Vagina (tissue), 2 donors: ENCODE measurements around the gene RAPGEF4. TPM values are rescaled to one million over a fixed set of nuclear protein-coding genes. Genes with fewer than 3 reads are reported as not detected.

ENCODE experiments used
- DNase-seq, 2 donors: peaks; one replicate each; pipeline ENCODE4 v3.0.0-alpha.2; 2017; ENCODE audit errors: extremely low spot score in 2 of 2
- H3K27ac ChIP-seq: fragments of 200-600 bp; sonication (generic); one replicate; pipeline ENCODE4 v1.5.1; 2019
- H3K27me3 ChIP-seq: fragments of 200-600 bp; sonication (generic); one replicate; pipeline ENCODE4 v1.5.1; 2019
- H3K36me3 ChIP-seq, 2 donors: fragments of 200-600 bp; sonication (generic); one replicate each; pipeline ENCODE4 v1.5.1; 2017 to 2019
- H3K4me1 ChIP-seq: fragments of 200-600 bp; sonication (generic); one replicate; pipeline ENCODE4 v1.5.1; 2019
- H3K4me3 ChIP-seq, 2 donors: fragments of 200-600 bp; sonication (generic); 1 replicate in 1 of 2; 2 replicates in 1 of 2; pipeline ENCODE4 v1.5.1; 2016 to 2019
- H3K9me3 ChIP-seq: fragments of 200-600 bp; sonication (generic); one replicate; pipeline ENCODE4 v1.5.1; 2019
- CTCF ChIP-seq, 3 experiments: fragments of 450-650 bp in 2 of 3; fragments of 200-600 bp in 1 of 3; sonication (generic) in 1 of 3; IDR thresholded peaks; one replicate each; pipeline ENCODE4 v1.5.1; 2017 to 2019; ENCODE audit warnings: antibody characterized with exemption in 3 of 3, mild to moderate bottlenecking in 2 of 3, moderate library complexity in 2 of 3
- POLR2A ChIP-seq, 2 donors: fragments of 450-650 bp; IDR thresholded peaks; one replicate each; pipeline ENCODE4 v1.6.1; 2017; ENCODE audit warnings: antibody characterized with exemption in 2 of 2, mild to moderate bottlenecking in 2 of 2, moderate library complexity in 2 of 2
- POLR2AphosphoS5 ChIP-seq, 2 donors: sonication (generic); formaldehyde crosslinking; IDR thresholded peaks; one replicate each; pipeline ENCODE4 v1.9.0; 2017; ENCODE audit warnings: antibody characterized with exemption in 2 of 2, mild to moderate bottlenecking in 2 of 2, low read depth in 1 of 2; ENCODE audit not compliant: insufficient read depth in 1 of 2
- intact Hi-C: fragments of 100-400 bp; cut with DNase I; formaldehyde crosslinking; loops from one replicate; pipeline ENCODE4 v1.15.1; 2023
- total RNA-seq: library from RNA; depleted of rRNA; stranded (reverse); fragments of >200 nt; gene quantifications from one replicate; pipeline ENCODE4 v1.2.3, GENCODE V29; 2016

RAPGEF4 gene
- total RNA-seq, 1 donor from 2014 or later = 18.4 TPM

DNA sequence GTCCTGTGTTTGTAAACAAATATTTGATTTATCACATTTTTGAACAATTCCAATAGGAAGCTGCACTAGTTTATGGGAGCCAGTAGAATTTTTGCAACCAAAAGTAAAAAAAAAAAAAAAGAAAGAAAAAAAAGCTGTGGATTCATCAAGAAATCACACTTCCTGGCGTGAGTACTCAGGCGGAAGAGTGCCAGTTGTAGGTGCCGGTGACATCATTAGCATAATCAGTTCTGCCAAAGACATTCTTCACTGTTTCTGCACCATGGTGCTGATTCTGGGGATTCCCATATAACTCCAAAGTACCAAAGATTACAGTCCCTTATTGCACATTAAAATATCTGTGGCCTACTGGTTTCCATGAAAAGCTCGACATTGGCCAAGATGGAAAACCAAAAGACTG lies 32.8 kb downstream of the RAPGEF4 start:
- Histone ChIP-seq H3K9me3 (no peaks in the 10 kb centered on the region), H3K27ac (no peak overlapping the region), H3K4me3 (no peak overlapping the region), H3K27me3 (no peaks in the 10 kb centered on the region), H3K36me3 (no peaks in the 10 kb centered on the region), H3K4me1 (no peaks in the 10 kb centered on the region)
- DNase-seq = no peak
- intact Hi-C loops = no loop called here
- TF ChIP-seq POLR2A (IDR thresholded peaks at IDR 0.05) (no peak), CTCF (IDR thresholded peaks at IDR 0.05) (no peak), POLR2AphosphoS5 (IDR thresholded peaks at IDR 0.05; ENCODE audit: insufficient read depth in 1 of 2, low read depth in 1 of 2) (no peak)

GRCh38 chr2:172769879-172770278 lies 34.2 kb downstream of the RAPGEF4 start:
- intact Hi-C loops = no loop called here
- H3K4me1 ChIP-seq = no peaks in the 10 kb centered on the region
- TF ChIP-seq POLR2A (IDR thresholded peaks at IDR 0.05) = no peak
- TF ChIP-seq CTCF (IDR thresholded peaks at IDR 0.05) = no peak
- no peak for TF ChIP-seq POLR2AphosphoS5 (IDR thresholded peaks at IDR 0.05; ENCODE audit: insufficient read depth in 1 of 2, low read depth in 1 of 2)

DNA sequence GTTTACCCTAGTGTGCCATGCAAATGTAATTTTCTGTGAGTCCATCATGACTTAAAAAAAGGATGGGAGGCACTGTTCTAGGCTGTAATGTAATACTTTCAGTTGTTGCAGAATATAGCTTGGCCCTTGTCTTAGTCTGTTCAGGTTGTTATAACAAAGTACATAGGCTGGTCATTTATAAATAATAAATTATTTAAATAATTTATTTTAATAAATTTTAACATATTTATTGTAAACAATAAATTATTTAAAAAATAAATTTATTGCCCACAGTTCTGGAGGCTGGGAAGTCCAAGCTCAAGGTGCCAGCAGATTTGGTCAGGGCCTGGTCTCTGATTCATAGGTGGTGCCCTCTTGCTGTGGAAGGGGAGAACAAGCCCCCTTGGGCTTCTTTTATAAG lies 35.2 kb downstream of the RAPGEF4 start:
- TF ChIP-seq POLR2A (IDR thresholded peaks at IDR 0.05) (no peak), POLR2AphosphoS5 (IDR thresholded peaks at IDR 0.05; ENCODE audit: insufficient read depth in 1 of 2, low read depth in 1 of 2) (no peak), CTCF (IDR thresholded peaks at IDR 0.05) (no peak)
- no peak for DNase-seq
- H3K9me3 ChIP-seq = no peaks in the 10 kb centered on the region
- no peaks in the 10 kb centered on the region for H3K27me3 ChIP-seq
- H3K27ac ChIP-seq = no peak overlapping the region
- intact Hi-C loops = no loop called here
- H3K4me3 ChIP-seq = no peak overlapping the region
- H3K36me3 ChIP-seq = no peaks in the 10 kb centered on the region
- H3K4me1 ChIP-seq = no peaks in the 10 kb centered on the region

More at GRCh38 chr2:172769879-172770278, 34.2 kb downstream of the RAPGEF4 start:
- Histone ChIP-seq H3K36me3 (no peaks in the 10 kb centered on the region), H3K9me3 (no peaks in the 10 kb centered on the region), H3K27ac (no peak overlapping the region), H3K27me3 (no peaks in the 10 kb centered on the region), H3K4me3 (no peak overlapping the region)
- DNase-seq = no peak

GRCh38 chr2:172772633-172773032 lies 37.0 kb downstream of the RAPGEF4 start:
- no peaks in the 10 kb centered on the region for H3K27me3 ChIP-seq
- H3K36me3 ChIP-seq = no peaks in the 10 kb centered on the region
- no peak overlapping the region for H3K27ac ChIP-seq
- DNase-seq = no peak
- TF ChIP-seq CTCF (IDR thresholded peaks at IDR 0.05) = no peak
- no peak for TF ChIP-seq POLR2AphosphoS5 (IDR thresholded peaks at IDR 0.05; ENCODE audit: insufficient read depth in 1 of 2, low read depth in 1 of 2)
- no peak for TF ChIP-seq POLR2A (IDR thresholded peaks at IDR 0.05)
- H3K9me3 ChIP-seq = no peaks in the 10 kb centered on the region
- intact Hi-C loops = no loop called here
- no peak overlapping the region for H3K4me3 ChIP-seq
- no peaks in the 10 kb centered on the region for H3K4me1 ChIP-seq

DNA sequence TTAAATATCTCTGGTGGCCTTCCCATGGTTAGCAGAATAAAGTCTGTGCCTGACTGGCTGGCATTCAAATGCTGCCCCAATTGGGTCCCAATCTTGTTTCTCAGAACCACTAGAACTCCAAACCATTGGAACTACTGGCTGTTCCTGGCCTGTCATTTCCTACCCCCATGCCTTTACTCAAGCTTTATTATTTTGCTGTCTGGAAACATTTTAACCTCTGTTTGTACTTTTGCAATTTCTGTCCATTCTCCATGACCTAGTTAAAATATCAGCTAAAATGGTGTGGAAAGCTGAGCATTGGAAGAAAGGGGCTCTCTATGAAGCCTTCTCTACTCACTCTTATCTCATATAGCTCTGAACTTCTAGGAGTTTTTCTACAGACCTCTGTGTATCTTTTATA lies 38.7 kb downstream of the RAPGEF4 start:
- Histone ChIP-seq H3K4me1 (no peaks in the 10 kb centered on the region), H3K9me3 (no peaks in the 10 kb centered on the region)

More for the DNA sequence above, 38.7 kb downstream of the RAPGEF4 start:
- TF ChIP-seq POLR2AphosphoS5 (IDR thresholded peaks at IDR 0.05; ENCODE audit: insufficient read depth in 1 of 2, low read depth in 1 of 2) = no peak
- TF ChIP-seq POLR2A (IDR thresholded peaks at IDR 0.05) = no peak
- TF ChIP-seq CTCF (IDR thresholded peaks at IDR 0.05) = no peak
- H3K4me3 ChIP-seq = no peak overlapping the region
- H3K27ac ChIP-seq = no peak overlapping the region
- no peak for DNase-seq
- intact Hi-C loops = no loop called here
- no peaks in the 10 kb centered on the region for H3K27me3 ChIP-seq
- H3K36me3 ChIP-seq = no peaks in the 10 kb centered on the region
